HFF-Myc (cell line): ENCODE measurements around the gene GPAM.

Source experiments
- DNase-seq: peaks from one replicate; pipeline ENCODE4 v3.0.0-alpha.2; 2011; ENCODE audit warnings: low read depth; ENCODE audit errors: extremely low read depth
- H3K4me3 ChIP-seq: replicated peaks from 2 replicates; pipeline ENCODE4 v1.5.1; 2011; ENCODE audit warnings: low read depth, mild to moderate bottlenecking, control low read depth, low read length
- TF ChIP-seq, protein P1 (sequence below): IDR thresholded peaks from 2 replicates; pipeline ENCODE4 v1.5.1; 2012; ENCODE audit warnings: mild to moderate bottlenecking, low read depth, low read length, control low read depth; ENCODE audit errors: missing control alignments

Gene GPAM

DNA sequence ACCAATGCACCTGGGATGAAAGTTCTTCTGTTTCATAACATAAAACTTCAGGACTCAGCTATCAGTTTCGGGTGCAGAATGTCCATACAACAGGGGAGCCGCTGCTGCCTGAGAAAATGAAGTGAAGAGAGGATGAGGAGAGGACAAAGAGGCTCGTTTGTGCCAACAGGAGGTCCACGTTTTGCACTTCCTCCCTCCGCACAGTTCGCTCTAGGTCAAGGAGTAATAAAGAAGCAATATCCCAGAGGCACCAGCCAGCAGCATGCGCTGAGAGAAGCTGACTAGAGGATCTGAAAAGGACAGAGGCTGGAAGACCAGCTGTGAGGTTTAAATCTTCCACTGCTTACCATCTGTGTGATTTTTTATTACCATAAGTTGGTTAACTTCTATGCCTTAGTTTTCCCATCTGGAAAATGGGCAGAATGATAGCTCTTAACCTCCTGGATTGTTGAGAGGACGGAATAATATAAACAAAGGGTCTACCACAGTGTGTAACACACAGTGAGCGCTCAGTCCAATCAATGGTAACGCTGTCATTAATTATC, 709 bp downstream of the GPAM start:
- no peak for DNase-seq
- TF ChIP-seq, protein P1, sequence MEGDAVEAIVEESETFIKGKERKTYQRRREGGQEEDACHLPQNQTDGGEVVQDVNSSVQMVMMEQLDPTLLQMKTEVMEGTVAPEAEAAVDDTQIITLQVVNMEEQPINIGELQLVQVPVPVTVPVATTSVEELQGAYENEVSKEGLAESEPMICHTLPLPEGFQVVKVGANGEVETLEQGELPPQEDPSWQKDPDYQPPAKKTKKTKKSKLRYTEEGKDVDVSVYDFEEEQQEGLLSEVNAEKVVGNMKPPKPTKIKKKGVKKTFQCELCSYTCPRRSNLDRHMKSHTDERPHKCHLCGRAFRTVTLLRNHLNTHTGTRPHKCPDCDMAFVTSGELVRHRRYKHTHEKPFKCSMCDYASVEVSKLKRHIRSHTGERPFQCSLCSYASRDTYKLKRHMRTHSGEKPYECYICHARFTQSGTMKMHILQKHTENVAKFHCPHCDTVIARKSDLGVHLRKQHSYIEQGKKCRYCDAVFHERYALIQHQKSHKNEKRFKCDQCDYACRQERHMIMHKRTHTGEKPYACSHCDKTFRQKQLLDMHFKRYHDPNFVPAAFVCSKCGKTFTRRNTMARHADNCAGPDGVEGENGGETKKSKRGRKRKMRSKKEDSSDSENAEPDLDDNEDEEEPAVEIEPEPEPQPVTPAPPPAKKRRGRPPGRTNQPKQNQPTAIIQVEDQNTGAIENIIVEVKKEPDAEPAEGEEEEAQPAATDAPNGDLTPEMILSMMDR: no peak
- H3K4me3 ChIP-seq: peak overlapping the region; percentile 93

DNA sequence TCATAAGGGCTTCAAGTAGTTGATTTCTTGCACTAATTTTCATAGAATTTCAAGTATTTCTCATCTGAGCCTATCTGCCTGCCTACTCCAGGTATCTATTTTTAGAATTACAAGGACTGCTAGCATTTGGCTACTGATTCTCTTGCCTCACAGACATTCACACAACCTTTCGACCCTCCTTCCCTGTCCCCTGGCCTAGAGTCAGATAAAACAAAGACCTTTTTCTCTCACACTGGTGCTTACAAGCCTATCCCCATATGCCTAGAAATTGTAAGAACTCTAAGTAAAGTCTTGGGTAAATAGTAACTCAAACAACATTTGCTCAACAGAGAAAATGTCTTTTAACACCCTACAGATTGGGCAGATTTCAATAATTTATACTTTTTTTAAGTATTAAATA, 6.3 kb downstream of the GPAM start:
- no peak for DNase-seq
- TF ChIP-seq, protein P1: no peak

DNA sequence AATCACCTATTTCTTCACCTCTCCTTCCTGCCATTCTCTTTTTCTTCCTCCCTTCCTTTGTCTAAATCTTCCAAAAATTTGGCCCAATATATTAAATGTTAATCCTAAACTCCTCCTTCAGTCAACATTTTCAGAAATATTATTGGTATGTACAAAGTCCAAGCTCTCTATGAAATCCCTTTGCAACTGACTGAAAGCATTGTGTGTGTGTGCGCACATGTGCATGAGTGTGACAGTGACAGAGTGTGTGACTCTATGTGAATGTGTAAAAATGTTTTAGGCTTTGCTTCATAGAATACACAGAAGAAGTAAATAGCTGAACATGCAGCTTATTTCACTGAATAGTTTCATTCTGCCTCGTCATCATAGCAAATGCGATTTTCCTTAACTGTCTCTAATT, 7.0 kb downstream of the GPAM start:
- no peak overlapping the region for H3K4me3 ChIP-seq
- TF ChIP-seq, protein P1: no peak
- DNase-seq: no peak

More for the DNA sequence above, 6.3 kb downstream of the GPAM start:
- no peak overlapping the region for H3K4me3 ChIP-seq

DNA sequence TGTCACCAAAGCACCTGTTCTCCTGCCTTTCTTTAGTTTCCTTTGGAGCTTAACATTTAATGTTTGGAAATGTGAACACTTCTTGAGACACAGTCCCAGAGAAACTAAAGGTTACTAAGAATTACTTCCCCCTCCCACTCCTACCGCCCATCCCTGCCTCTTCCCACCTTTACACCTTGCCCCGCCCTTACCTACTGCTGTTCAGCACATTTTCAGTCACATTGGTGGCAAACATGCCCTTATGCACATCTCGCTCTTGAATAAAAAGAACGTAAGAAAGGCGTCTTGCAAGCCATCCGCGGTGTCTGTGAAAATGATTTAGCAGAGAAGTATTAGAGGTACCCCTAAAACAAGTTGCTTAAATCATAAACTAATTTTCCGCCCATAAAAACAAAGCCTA, 8.2 kb downstream of the GPAM start:
- DNase-seq: no peak

DNA sequence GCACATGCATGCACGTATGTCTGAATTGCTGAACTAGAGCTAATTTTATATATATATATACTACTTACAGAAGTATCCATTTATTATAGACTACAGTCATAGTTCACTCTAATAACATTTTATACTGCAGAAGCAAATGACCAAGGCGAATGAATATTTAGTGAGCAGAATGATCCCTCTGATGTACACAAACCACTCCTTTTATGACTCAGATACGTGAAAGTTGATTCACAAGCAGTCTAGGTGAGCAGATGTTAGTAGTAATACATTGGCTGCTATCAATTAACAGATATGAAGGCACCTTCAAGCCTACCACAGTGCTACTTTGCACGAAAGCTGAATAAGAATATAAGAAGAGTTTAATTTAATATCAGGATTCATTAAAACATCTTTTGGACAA, 10.4 kb downstream of the GPAM start:
- no peak for DNase-seq
- no peak overlapping the region for H3K4me3 ChIP-seq
- TF ChIP-seq, protein P1: no peak

More for the DNA sequence above, 8.2 kb downstream of the GPAM start:
- no peak overlapping the region for H3K4me3 ChIP-seq
- TF ChIP-seq, protein P1: no peak

DNA sequence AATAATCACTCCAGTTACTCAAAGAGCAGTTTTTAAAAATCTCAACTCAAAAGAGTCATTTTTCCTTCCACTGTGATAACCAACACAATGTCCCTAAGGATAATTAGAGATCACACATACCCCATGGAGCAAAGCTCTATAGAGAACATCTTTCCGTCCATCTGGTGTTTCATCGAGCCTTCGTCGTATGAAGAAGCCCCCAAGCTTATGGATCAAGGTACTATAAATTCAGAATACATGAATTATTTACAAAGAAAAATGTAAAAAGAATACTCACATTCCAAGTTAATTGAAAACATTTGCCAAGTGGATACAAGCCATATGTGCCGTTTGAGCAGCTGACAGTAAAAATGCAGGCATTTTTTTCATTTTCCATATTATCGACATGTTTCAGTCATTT, 14.8 kb downstream of the GPAM start:
- TF ChIP-seq, protein P1: no peak
- no peak overlapping the region for H3K4me3 ChIP-seq
- DNase-seq: no peak

DNA sequence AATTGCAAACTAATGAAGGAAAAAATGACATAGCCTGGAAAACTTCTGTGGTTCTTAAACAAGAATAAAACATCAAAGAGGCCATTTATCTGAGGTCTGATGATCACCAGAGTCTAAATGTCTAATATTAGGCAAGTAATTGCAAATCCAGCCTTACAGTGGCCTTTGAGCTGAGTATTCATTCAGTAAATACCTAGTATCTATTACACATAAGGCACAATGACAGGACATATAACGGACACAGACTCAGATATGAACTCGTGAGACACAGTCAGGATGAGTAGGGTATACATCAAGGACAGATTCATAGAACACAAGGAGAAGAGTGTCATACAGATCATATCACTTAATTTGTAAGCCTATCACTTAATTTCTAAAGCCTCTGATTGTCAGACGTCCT, 16.8 kb downstream of the GPAM start:
- H3K4me3 ChIP-seq: no peak overlapping the region
- TF ChIP-seq, protein P1: no peak
- no peak for DNase-seq
